ENCODE measurements around the gene AFF3. TPM values are rescaled to one million over a fixed set of nuclear protein-coding genes. Genes with fewer than 3 reads are reported as not detected.
"Not testable (repeated sequence)": the region's sequence is repeated elsewhere in the genome, so short reads cannot be mapped to it uniquely, and the experiment has no call there.

AFF3 gene
- total RNA-seq, 1 experiment from 2014 or later = 8.9 TPM

- not testable (repeated sequence) for DNase-seq (ENCODE audit: low read depth)
Measured at GRCh38 chr2:99927690-99928207, 214.6 kb downstream of the AFF3 start.

GRCh38 chr2:99926986-99927385, 215.4 kb downstream of the AFF3 start:
- no peak for DNase-seq (ENCODE audit: low read depth)

GRCh38 chr2:99925960-99926359, 216.4 kb downstream of the AFF3 start:
- no peak for DNase-seq (ENCODE audit: low read depth)

- no peak for DNase-seq (ENCODE audit: low read depth)
Measured at GRCh38 chr2:99922664-99923063, 219.7 kb downstream of the AFF3 start.

- DNase-seq (ENCODE audit: low read depth) = no peak
Measured at GRCh38 chr2:99921903-99922302, 220.5 kb downstream of the AFF3 start.

DNA sequence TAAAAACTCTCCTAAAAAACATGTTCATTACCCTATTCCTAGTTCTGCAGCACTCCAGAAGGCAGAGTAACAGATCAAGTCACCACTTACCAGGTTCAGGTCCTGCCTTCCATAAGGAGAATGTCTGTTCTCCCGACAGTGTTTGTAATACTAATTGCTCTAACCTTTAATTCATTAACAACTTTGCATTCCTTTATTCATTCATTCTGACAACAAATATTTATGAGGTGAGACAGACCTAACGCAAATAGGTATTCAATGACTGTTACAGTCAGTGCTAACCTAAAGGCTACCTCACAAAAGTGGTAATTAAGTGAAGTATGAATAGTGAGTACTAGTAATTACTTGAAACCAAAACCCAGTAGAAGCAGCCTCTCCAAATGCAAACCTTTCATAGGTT, 224.0 kb downstream of the AFF3 start:
- DNase-seq (ENCODE audit: low read depth) = no peak

GRCh38 chr2:99915108-99915675, 227.2 kb downstream of the AFF3 start:
- DNase-seq (ENCODE audit: low read depth) = no peak

DNA sequence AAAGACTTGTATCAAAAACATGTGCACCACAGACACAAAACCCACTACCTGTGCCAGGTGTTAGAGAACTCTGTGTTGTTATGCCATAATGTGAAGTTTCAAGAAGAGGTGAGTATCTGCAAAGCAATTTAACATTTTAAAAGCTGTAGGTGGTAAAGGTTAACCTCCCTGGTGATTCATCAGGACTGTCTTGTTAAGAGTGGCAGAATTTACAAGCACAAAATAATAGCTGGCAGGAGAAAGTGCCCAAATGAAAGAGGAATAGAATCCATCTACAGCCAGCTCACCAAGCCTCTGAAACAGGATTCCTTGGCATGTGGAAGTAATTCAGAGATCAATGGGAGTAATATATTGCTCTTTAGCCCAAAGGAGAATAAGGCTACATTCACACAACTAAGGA, 230.7 kb downstream of the AFF3 start:
- no peak for DNase-seq (ENCODE audit: low read depth)

- no peak for DNase-seq (ENCODE audit: low read depth)
Measured at GRCh38 chr2:99910902-99911301, 231.5 kb downstream of the AFF3 start.

DNA sequence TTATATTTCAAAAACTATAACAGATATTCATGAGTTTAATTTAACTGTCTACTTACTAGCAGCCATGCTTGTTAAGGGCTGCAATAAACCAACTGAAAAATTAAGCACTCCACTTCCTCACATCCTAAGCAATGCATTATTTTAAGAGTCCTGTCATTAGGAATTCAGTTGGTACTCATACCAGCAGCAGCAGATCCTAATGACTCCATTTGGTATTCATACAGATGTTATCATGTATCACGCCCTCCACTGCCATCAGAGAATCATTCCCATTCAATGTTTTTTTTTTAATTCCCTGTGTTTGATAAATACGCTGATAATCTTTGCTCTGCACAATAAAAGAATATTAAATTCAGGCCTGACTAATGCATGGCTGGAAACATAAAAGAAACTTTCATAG, 236.8 kb downstream of the AFF3 start:
- no peak for DNase-seq (ENCODE audit: low read depth)

DNA sequence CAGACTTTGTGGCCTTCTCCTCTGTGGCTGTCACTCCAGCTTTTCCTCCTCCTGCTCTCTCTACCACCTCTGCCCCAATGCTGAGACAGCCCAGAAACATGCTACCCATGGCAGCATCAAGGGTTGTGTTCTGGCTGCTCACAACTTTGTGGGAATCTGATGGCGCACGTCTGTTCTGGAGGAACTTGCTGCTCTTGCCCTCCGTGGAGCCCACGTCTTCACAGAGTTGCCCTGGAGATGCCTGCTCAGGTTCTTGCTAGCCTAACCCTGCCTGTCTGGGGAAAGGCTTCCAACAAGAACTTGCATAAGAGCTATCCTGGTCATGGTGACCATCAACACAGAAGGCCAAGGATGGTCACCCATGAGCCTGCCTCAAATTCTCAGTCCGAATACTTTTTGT, 237.4 kb downstream of the AFF3 start:
- DNase-seq (ENCODE audit: low read depth) = no peak

DNA sequence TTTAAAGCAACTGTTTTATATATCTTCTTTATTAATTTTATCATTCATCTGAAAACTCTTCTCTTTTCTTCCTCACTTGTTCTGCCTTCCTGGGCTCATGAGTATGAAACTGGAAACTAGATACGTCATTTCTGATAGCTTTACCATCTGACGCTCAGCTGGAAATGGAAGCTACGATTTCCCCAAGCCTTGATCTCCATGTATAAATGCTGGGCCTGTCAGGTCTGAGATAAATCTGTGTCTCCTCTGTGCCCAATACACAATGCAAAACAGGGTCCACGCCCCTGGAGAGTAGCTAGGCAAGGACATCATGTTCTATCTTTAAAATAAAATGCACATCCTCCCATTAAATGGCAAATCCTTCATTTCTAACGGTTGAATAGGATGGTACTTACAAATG, 238.4 kb downstream of the AFF3 start:
- DNase-seq (ENCODE audit: low read depth) = no peak

- no peak for DNase-seq (ENCODE audit: low read depth)
Measured at GRCh38 chr2:99900556-99900955, 241.8 kb downstream of the AFF3 start.

GRCh38 chr2:99899882-99900281, 242.5 kb downstream of the AFF3 start:
- DNase-seq (ENCODE audit: low read depth) = no peak

- DNase-seq (ENCODE audit: low read depth) = no peak
Measured at GRCh38 chr2:99899058-99899855, 243.1 kb downstream of the AFF3 start.

GRCh38 chr2:99898336-99899048, 243.9 kb downstream of the AFF3 start:
- DNase-seq (ENCODE audit: low read depth) = no peak

GRCh38 chr2:99891428-99891780, 251.0 kb downstream of the AFF3 start:
- DNase-seq (ENCODE audit: low read depth) = no peak

GRCh38 chr2:99890568-99891427, 251.6 kb downstream of the AFF3 start:
- no peak for DNase-seq (ENCODE audit: low read depth)

- DNase-seq (ENCODE audit: low read depth) = no peak
Measured at GRCh38 chr2:99888617-99889016, 253.8 kb downstream of the AFF3 start.

DNA sequence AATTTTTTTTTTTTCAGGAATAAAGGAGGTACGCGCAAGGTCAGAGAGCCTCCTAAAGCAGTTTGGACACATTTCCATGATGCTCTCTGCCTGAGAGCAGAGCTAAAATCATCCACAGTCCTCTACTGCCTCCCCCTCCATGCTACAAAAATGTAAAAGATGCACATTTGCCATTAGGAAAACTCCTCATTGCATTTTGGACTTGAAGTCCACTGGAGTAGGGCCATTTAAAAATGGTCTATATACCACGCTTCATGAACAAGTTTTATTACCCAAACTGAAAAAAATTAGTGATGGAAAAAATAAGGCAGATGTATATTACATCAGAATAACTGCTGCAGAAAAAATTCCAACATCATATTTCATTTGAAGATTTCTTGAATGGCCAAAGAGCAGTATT, 256.0 kb downstream of the AFF3 start:
- no peak for DNase-seq (ENCODE audit: low read depth)

DNA sequence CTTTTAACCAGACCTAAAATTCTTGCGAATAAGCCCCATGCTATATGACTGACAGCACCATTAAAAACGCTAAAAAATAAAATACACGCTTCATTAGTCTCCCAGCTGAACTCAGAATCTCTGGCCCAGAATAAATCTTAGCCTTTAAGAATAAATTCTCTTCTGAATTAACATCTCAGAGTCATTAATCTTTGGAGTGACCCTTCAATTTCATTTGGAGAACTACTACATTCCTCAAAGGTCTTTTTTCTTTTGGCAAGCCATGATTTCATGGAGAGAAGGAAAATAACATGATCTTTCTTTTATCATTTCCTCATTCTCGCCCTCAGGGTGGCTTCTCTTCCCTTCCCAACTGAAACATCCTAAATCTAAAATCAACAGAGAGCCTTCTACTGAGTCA, 259.0 kb downstream of the AFF3 start:
- DNase-seq (ENCODE audit: low read depth) = no peak

Data from Daoy (cell line).